Ascending aorta (tissue), 2 donors: ENCODE data around the gene FHOD3. TPM values are rescaled to one million over a fixed set of nuclear protein-coding genes. Genes with fewer than 3 reads are reported as not detected.

Source experiments
- DNase-seq, 2 donors: peaks; one replicate each; pipeline ENCODE4 v3.0.0-alpha.2; 2019; ENCODE audit warnings: low spot score in 2 of 2
- H3K27ac ChIP-seq, 2 donors: fragments of 200-600 bp; sonication (generic); one replicate each; pipeline ENCODE4 v1.5.1; 2016 to 2017; ENCODE audit warnings: mild to moderate bottlenecking in 1 of 2
- H3K27me3 ChIP-seq: fragments of 200-600 bp; sonication (generic); one replicate; pipeline ENCODE4 v1.5.1; 2017
- H3K36me3 ChIP-seq, 2 donors: fragments of 200-600 bp; sonication (generic); one replicate each; pipeline ENCODE4 v1.5.1; 2016
- H3K4me1 ChIP-seq, 2 donors: fragments of 200-600 bp; sonication (generic); one replicate each; pipeline ENCODE4 v1.5.1; 2016 to 2017; ENCODE audit warnings: mild to moderate bottlenecking in 1 of 2
- H3K4me3 ChIP-seq, 2 donors: fragments of 200-600 bp; sonication (generic); one replicate each; pipeline ENCODE4 v1.5.1; 2016 to 2017; ENCODE audit warnings: mild to moderate bottlenecking in 1 of 2
- H3K9me3 ChIP-seq, 2 donors: fragments of 200-600 bp; sonication (generic); one replicate each; pipeline ENCODE4 v1.5.1; 2016
- intact Hi-C: fragments of 100-400 bp; cut with DNase I; formaldehyde crosslinking; loops from one replicate; pipeline ENCODE4 v1.15.1; 2023
- total RNA-seq: library from RNA; depleted of rRNA; stranded (reverse); fragments of >200 nt; gene quantifications from one replicate; pipeline ENCODE4 v1.1.0, GENCODE V29; 2016
- TF ChIP-seq, protein P1 (sequence below), 3 experiments: fragments of 200-600 bp in 2 of 3; fragments of 450-650 bp in 1 of 3; sonication (generic) in 2 of 3; IDR thresholded peaks; one replicate each; pipeline ENCODE4 v1.5.1; 2016 to 2019; ENCODE audit warnings: antibody characterized with exemption in 3 of 3, mild to moderate bottlenecking in 1 of 3, moderate library complexity in 1 of 3

The FHOD3 gene
- total RNA-seq, 1 donor from 2014 or later: 12.7 TPM

DNA sequence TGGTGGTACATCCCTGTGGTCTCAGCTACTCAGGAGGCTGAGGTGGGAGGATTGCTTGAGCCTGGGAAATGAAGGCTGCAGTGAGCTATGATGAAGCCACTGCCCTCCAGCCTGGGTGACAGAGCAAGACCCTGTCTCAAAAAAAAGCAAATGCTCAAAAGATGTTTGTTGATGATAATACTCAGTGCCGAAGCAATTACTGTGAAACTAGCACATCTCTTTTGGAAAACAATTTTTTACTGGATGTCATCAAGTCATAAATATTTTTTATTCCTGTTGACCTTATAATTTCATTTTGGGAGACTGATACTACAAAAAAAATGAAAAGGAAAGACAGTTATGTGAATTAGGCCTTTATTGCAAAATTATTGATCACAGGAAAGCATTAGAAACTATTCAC lies 34.5 kb upstream of the FHOD3 start:
- no peaks in the 10 kb centered on the region for H3K9me3 ChIP-seq
- no peaks in the 10 kb centered on the region for H3K4me1 ChIP-seq
- no peak for DNase-seq
- intact Hi-C loops: no loop called here
- H3K4me3 ChIP-seq: no peak overlapping the region
- TF ChIP-seq, protein P1, sequence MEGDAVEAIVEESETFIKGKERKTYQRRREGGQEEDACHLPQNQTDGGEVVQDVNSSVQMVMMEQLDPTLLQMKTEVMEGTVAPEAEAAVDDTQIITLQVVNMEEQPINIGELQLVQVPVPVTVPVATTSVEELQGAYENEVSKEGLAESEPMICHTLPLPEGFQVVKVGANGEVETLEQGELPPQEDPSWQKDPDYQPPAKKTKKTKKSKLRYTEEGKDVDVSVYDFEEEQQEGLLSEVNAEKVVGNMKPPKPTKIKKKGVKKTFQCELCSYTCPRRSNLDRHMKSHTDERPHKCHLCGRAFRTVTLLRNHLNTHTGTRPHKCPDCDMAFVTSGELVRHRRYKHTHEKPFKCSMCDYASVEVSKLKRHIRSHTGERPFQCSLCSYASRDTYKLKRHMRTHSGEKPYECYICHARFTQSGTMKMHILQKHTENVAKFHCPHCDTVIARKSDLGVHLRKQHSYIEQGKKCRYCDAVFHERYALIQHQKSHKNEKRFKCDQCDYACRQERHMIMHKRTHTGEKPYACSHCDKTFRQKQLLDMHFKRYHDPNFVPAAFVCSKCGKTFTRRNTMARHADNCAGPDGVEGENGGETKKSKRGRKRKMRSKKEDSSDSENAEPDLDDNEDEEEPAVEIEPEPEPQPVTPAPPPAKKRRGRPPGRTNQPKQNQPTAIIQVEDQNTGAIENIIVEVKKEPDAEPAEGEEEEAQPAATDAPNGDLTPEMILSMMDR (IDR thresholded peaks at IDR 0.05): no peak
- no peak overlapping the region for H3K27ac ChIP-seq
- no peaks in the 10 kb centered on the region for H3K36me3 ChIP-seq
- no peaks in the 10 kb centered on the region for H3K27me3 ChIP-seq

DNA sequence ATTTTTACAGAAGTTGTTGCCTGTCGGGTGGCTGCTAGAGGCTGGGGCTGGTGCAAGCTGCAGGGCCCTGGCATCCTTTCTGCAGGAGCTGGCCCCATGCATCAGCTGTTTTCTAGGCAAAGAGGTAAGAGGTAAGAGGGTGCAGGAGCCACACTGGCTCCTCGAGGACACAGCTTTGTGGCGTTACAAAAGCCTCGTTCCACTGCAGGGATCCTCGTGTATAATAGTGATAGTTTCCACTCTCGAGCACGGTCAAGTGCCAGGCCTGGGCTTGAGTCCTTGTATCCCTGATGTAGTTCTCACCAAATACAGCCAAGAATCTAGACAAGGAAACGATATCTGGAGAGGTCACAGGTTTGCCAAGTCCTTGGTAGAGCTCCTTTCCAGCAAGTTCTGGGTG lies 33.2 kb upstream of the FHOD3 start:
- Histone ChIP-seq H3K9me3 (no peaks in the 10 kb centered on the region), H3K27me3 (no peaks in the 10 kb centered on the region), H3K4me1 (no peaks in the 10 kb centered on the region), H3K4me3 (no peak overlapping the region), H3K36me3 (no peaks in the 10 kb centered on the region), H3K27ac (no peak overlapping the region)
- no peak for DNase-seq
- TF ChIP-seq, protein P1 (IDR thresholded peaks at IDR 0.05): no peak
- intact Hi-C loops: no loop called here

DNA sequence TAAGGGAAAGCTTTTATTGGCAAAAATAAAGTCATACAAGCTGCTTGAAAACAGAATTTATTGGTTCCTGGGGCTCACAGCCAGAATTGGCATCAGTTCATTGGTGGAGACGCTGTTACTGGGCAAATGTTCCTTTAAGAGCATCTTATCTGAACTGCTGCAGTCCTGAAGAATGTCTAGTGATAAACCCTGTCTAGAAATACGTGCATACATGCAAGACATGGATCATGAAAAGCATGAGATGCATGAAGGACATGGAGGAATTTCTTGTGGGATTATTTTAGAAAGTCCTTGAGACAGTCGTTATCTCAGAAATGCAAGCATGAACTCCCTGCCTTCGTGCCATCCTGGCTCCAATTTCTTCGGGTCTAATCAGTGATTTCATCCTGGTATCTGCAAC lies 32.5 kb upstream of the FHOD3 start:
- DNase-seq: no peak
- no peak overlapping the region for H3K27ac ChIP-seq
- no peaks in the 10 kb centered on the region for H3K9me3 ChIP-seq
- no peaks in the 10 kb centered on the region for H3K27me3 ChIP-seq
- H3K36me3 ChIP-seq: no peaks in the 10 kb centered on the region
- H3K4me3 ChIP-seq: no peak overlapping the region
- intact Hi-C loops: no loop called here
- TF ChIP-seq, protein P1 (IDR thresholded peaks at IDR 0.05): no peak
- no peaks in the 10 kb centered on the region for H3K4me1 ChIP-seq

DNA sequence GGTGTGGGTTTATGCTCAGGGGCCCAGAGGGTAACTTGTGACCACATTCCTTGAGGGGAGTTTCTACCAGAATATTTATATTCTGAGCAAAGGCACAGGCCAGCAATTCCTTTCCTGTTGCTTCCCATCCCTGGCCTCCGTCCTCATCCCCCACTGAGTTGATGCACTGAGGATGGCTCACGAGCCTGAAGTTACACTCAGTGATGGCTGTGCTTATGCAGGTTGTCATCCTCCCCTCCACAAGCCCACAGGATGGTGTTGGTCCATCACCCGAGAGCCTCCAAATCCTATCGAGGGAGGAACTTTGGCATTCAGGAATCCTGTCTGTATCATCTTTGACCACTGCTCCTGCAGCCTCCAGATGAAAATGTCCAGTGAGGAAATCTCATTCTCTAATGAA lies 28.4 kb upstream of the FHOD3 start:
- DNase-seq: no peak
- Histone ChIP-seq H3K4me3 (no peak overlapping the region), H3K4me1 (no peaks in the 10 kb centered on the region), H3K9me3 (no peaks in the 10 kb centered on the region), H3K27me3 (no peaks in the 10 kb centered on the region), H3K27ac (no peak overlapping the region), H3K36me3 (no peaks in the 10 kb centered on the region)
- intact Hi-C loops: no loop called here
- TF ChIP-seq, protein P1 (IDR thresholded peaks at IDR 0.05): no peak

DNA sequence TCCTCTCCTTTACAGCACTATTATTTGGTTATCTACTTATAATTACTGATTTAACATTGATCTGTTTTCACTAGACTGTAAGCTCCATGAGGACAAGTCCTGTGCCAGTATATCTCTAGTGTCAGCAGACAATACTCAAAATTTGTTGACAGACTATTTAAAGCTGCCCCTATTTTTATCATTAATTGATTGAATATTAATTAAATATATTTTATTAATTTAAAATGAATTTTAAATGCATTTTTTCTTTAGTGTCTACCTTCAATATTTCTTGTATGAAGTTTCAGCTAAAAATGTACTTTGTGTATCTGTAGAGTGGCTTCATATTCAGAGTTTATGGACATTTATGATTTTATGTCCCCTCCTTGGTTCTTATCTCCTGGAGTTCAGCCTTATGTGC lies 26.4 kb upstream of the FHOD3 start:
- H3K36me3 ChIP-seq: no peaks in the 10 kb centered on the region
- H3K27ac ChIP-seq: no peak overlapping the region
- no peak for DNase-seq
- intact Hi-C loops: no loop called here
- no peaks in the 10 kb centered on the region for H3K9me3 ChIP-seq
- H3K4me1 ChIP-seq: no peaks in the 10 kb centered on the region
- no peak overlapping the region for H3K4me3 ChIP-seq
- no peaks in the 10 kb centered on the region for H3K27me3 ChIP-seq
- TF ChIP-seq, protein P1 (IDR thresholded peaks at IDR 0.05): no peak

DNA sequence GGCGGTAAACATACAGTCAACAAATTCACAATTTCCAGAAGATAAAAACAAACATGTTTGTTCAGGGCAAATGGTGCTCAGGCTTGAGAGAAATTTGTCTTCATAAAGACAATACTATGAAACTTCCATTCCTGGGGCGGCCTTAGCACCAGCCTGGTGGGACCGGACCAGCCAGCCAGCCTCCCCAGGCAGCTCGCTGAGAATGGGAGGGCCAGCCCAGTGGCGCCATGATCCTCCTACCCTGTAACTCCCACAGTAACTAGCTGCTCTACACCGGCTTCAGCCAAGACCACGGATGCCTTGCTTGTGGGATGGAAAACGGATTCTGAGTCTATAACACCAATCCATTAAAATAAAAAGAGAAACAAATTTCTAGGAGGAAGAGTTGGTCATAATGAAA lies 24.2 kb upstream of the FHOD3 start:
- Histone ChIP-seq H3K27ac (no peak overlapping the region), H3K27me3 (no peaks in the 10 kb centered on the region), H3K4me1 (no peaks in the 10 kb centered on the region), H3K9me3 (no peaks in the 10 kb centered on the region), H3K36me3 (no peaks in the 10 kb centered on the region), H3K4me3 (no peak overlapping the region)
- intact Hi-C loops: no loop called here
- no peak for DNase-seq
- TF ChIP-seq, protein P1 (IDR thresholded peaks at IDR 0.05): no peak
